Hepatocyte (in vitro differentiated cells): ENCODE measurements around the gene WDFY2. TPM values are rescaled to one million over a fixed set of nuclear protein-coding genes. Genes with fewer than 3 reads are reported as not detected.

Source experiments
- DNase-seq: peaks from one replicate; pipeline ENCODE4 v3.0.0-alpha.2; 2016; ENCODE audit warnings: low spot score
- H2AFZ ChIP-seq: fragments of 200-600 bp; sonication (generic); 2 replicates; pipeline ENCODE4 v1.6.0; 2016; ENCODE audit warnings: antibody characterized with exemption, mild to moderate bottlenecking
- H3K27ac ChIP-seq: fragments of 200-600 bp; sonication (generic); 2 replicates; pipeline ENCODE4 v1.5.1; 2016; ENCODE audit warnings: mild to moderate bottlenecking
- H3K27me3 ChIP-seq: fragments of 200-600 bp; sonication (generic); 2 replicates; pipeline ENCODE4 v1.6.1; 2016
- H3K36me3 ChIP-seq: fragments of 200-600 bp; sonication (generic); replicated peaks from 2 replicates; pipeline ENCODE4 v1.5.1; 2016; ENCODE audit warnings: low read depth; ENCODE audit not compliant: insufficient read depth
- H3K4me1 ChIP-seq: fragments of 200-600 bp; sonication (generic); 2 replicates; pipeline ENCODE4 v1.5.1; 2016; ENCODE audit warnings: mild to moderate bottlenecking, moderate library complexity; ENCODE audit not compliant: insufficient read depth
- H3K4me2 ChIP-seq: fragments of 200-600 bp; sonication (generic); 2 replicates; pipeline ENCODE4 v1.6.0; 2016
- H3K4me3 ChIP-seq: fragments of 200-600 bp; sonication (generic); 2 replicates; pipeline ENCODE4 v1.5.1; 2016; ENCODE audit warnings: mild to moderate bottlenecking
- H3K79me2 ChIP-seq: fragments of 200-600 bp; sonication (generic); 2 replicates; pipeline ENCODE4 v1.6.0; 2017; ENCODE audit warnings: mild to moderate bottlenecking
- H3K9me2 ChIP-seq: fragments of 200-600 bp; sonication (generic); replicated peaks from 2 replicates; pipeline ENCODE4 v1.6.0; 2017; ENCODE audit warnings: mild to moderate bottlenecking; ENCODE audit not compliant: insufficient read depth
- H3K9me3 ChIP-seq: fragments of 200-600 bp; sonication (generic); 2 replicates; pipeline ENCODE4 v1.5.1; 2016; ENCODE audit warnings: low read depth, mild to moderate bottlenecking
- H4K20me1 ChIP-seq: fragments of 200-600 bp; sonication (generic); 2 replicates; pipeline ENCODE4 v1.6.0; 2016; ENCODE audit warnings: mild to moderate bottlenecking; ENCODE audit not compliant: insufficient read depth, poor library complexity, severe bottlenecking
- EZH2 ChIP-seq: fragments of 200-600 bp; sonication (generic); IDR thresholded peaks from 2 replicates; pipeline ENCODE4 v1.6.1; 2016; ENCODE audit warnings: antibody characterized with exemption, mild to moderate bottlenecking, borderline replicate concordance
- EZH2phosphoT487 ChIP-seq: fragments of 200-600 bp; sonication (generic); IDR thresholded peaks from one replicate; pipeline ENCODE4 v1.6.1; 2018; ENCODE audit warnings: antibody characterized with exemption, mild to moderate bottlenecking, low read depth, moderate library complexity; ENCODE audit not compliant: unreplicated experiment, severe bottlenecking
- WGBS: methylation state at CpG from one replicate; pipeline ENCODE4 v1.1.6; 2016; ENCODE audit warnings: low lambda C conversion rate; ENCODE audit errors: missing lambda C conversion rate; 5-methylcytosine and 5-hydroxymethylcytosine counted together
- polyA plus RNA-seq: library from polyadenylated mRNA; unstranded; fragments of >200 nt; fragmentation: Nextera tagmentation; extraction: Ambion mirVana; gene quantifications from 2 replicates; pipeline ENCODE4 v1.2.1, GENCODE V29; 2016
- total RNA-seq: library from RNA; depleted of rRNA; stranded (reverse); fragments of >200 nt; gene quantifications from 2 replicates; pipeline ENCODE4 v1.2.3, GENCODE V29; 2014
- TF ChIP-seq, protein P1 (sequence below): fragments of 200-600 bp; sonication (generic); IDR thresholded peaks from 2 replicates; pipeline ENCODE4 v1.5.1; 2016; ENCODE audit warnings: antibody characterized with exemption, mild to moderate bottlenecking; ENCODE audit not compliant: poor library complexity

WDFY2 gene
- total and polyA plus RNA-seq, 2 experiments from 2014 or later = 9.0 to 9.1 TPM

DNA sequence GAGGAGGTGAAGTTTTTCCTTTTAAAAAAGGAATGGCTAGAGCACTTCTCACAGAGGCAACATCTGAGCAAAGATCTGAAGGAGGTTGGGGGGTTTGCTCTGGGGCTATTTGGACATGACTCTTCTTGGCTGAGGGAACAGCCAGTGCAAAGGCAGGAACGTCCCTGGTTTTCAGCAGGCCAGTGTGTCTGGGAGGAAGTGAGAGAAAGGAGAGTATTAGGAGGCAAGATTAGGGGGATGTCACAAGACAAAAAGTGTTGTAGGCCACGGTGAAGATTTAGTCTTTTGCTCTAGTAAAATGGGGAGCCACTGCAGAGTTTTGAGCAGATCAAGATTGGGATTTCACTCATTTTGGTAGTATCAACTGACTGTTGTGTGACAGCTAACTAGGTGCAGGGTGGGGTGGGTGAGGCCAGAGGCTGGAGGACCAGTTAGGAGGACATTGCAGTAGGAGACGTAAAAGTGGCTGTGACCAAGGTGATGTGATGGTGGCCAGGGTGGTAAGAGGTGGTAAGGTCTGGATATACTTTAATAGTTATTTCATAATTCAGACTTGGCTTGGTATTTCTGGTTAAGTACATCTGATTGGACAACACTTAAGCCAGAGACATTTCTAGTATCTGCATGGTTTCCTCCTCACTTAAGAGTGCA lies 40.6 kb downstream of the WDFY2 start:
- no peak overlapping the region for H3K27ac ChIP-seq
- H3K36me3 ChIP-seq = no peaks in the 10 kb centered on the region
- no peak for TF ChIP-seq EZH2
- TF ChIP-seq, protein P1, sequence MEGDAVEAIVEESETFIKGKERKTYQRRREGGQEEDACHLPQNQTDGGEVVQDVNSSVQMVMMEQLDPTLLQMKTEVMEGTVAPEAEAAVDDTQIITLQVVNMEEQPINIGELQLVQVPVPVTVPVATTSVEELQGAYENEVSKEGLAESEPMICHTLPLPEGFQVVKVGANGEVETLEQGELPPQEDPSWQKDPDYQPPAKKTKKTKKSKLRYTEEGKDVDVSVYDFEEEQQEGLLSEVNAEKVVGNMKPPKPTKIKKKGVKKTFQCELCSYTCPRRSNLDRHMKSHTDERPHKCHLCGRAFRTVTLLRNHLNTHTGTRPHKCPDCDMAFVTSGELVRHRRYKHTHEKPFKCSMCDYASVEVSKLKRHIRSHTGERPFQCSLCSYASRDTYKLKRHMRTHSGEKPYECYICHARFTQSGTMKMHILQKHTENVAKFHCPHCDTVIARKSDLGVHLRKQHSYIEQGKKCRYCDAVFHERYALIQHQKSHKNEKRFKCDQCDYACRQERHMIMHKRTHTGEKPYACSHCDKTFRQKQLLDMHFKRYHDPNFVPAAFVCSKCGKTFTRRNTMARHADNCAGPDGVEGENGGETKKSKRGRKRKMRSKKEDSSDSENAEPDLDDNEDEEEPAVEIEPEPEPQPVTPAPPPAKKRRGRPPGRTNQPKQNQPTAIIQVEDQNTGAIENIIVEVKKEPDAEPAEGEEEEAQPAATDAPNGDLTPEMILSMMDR = no peak
- TF ChIP-seq EZH2phosphoT487 = no peak
- H3K4me1 ChIP-seq = no peaks in the 10 kb centered on the region
- H3K4me2 ChIP-seq = no peak overlapping the region
- no peak overlapping the region for H2AFZ ChIP-seq
- H3K4me3 ChIP-seq = no peak overlapping the region
- no peaks in the 10 kb centered on the region for H3K9me3 ChIP-seq
- DNase-seq = no peak
- 80% methylated on average over 3 of the region's 3 CpGs for WGBS
- H4K20me1 ChIP-seq = no peaks in the 10 kb centered on the region
- peaks cover 24% of the 10 kb centered on the region for H3K79me2 ChIP-seq
- H3K9me2 ChIP-seq = no peaks in the 10 kb centered on the region
- H3K27me3 ChIP-seq = no peaks in the 10 kb centered on the region

DNA sequence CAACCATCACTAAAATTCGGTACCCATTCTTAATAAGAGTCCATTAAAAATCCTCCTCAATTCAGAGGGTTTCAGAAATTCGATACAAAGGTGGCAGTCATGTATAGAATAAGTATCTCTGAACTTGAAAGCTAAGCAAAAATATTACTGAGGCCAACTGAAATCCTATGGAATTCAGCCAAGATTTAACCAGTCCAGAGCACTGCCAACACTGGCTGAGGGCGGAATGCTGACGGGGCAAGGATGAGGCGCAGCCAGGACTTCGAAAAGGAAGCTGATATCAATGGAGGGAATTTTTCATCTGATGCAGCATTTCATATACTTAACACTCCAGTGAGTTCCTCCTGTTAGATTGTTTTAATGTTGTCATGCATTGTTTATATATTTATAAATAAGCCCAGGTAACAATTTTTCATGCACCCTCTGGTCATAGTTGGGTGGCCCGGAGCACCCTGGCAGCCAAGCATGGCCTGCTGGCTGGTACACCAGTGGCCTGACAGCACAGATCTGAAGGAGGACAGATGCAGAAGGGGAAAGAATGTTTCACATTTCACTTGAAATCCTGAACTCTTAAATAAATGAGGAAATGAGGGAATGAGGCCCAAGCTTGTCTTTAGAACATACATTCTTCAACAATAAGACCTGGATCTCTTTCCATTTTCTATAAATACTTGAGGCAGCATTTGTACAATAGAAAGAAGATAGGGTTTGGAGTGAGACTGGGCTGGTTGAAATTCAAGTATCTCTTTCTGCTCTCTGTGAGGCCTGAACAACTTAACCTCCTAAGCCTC lies 41.5 kb downstream of the WDFY2 start:
- Histone ChIP-seq H3K4me1 (no peaks in the 10 kb centered on the region), H3K27ac (no peak overlapping the region), H3K4me2 (no peak overlapping the region), H3K36me3 (no peaks in the 10 kb centered on the region), H2AFZ (no peak overlapping the region), H3K79me2 (peaks cover 27% of the 10 kb centered on the region), H3K4me3 (no peak overlapping the region), H3K27me3 (no peaks in the 10 kb centered on the region), H4K20me1 (no peaks in the 10 kb centered on the region), H3K9me2 (no peaks in the 10 kb centered on the region), H3K9me3 (no peaks in the 10 kb centered on the region)
- TF ChIP-seq, protein P1 = no peak
- no peak for TF ChIP-seq EZH2phosphoT487
- TF ChIP-seq EZH2 = no peak
- 89% methylated on average over 7 of the region's 7 CpGs for WGBS
- no peak for DNase-seq

DNA sequence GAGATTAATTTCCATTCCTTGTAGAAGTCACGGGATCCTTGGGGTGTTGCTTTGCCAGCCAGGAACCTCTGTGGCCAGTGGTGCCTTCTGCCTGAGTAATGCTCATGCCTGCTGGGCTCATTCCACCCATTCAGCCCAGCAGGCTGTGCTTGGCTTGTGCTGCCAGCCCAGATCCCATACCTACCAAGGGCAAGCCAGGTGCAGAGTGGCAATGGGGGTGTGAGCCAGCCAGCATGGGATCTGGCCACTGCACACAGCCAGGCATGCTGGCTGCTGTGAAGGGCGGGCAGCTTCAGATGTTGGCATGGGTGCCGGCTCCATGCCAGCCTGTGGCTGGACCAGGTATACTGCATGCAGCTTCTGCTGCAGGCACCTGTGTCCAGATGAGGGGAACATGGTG lies 42.5 kb downstream of the WDFY2 start:
- Histone ChIP-seq H3K4me1 (no peaks in the 10 kb centered on the region), H3K4me3 (no peak overlapping the region), H3K79me2 (peaks cover 28% of the 10 kb centered on the region), H3K36me3 (no peaks in the 10 kb centered on the region), H3K9me3 (no peaks in the 10 kb centered on the region), H3K27me3 (no peaks in the 10 kb centered on the region), H3K27ac (no peak overlapping the region), H3K9me2 (no peaks in the 10 kb centered on the region), H4K20me1 (no peaks in the 10 kb centered on the region), H3K4me2 (no peak overlapping the region), H2AFZ (no peak overlapping the region)
- TF ChIP-seq EZH2 = no peak
- TF ChIP-seq, protein P1 = no peak
- no peak for TF ChIP-seq EZH2phosphoT487
- no peak for DNase-seq
- WGBS = 91% methylated on average over 3 of the region's 3 CpGs
